ENCODE measurements around the gene AKR7A3.
"Not testable (repeated sequence)": the region's sequence is repeated elsewhere in the genome, so short reads cannot be mapped to it uniquely, and the experiment has no call there.

AKR7A3 gene

GRCh38 chr1:19274636-19275035 is 13.9 kb downstream of the AKR7A3 start:
- Histone ChIP-seq H2AK5ac (ENCODE audit: low read length) (no peak overlapping the region), H3K4me3 (ENCODE audit: low read depth, low read length) (no peak overlapping the region), H3K4me2 (ENCODE audit: low read length) (no peak overlapping the region), H3K79me2 (ENCODE audit: control insufficient read depth, insufficient read depth, low read length, poor library complexity) (no peaks in the 10 kb centered on the region), H3K27me3 (ENCODE audit: insufficient read depth, low read length) (no peaks in the 10 kb centered on the region), H4K8ac (ENCODE audit: low read depth, low read length) (no peak overlapping the region), H3K36me3 (ENCODE audit: control insufficient read depth in 1 of 2, insufficient read depth in 2 of 2, low read length in 2 of 2) (no peaks in the 10 kb centered on the region), H3K9ac (ENCODE audit: low read length) (no peak overlapping the region), H4K91ac (ENCODE audit: low read depth, low read length) (no peak overlapping the region), H3K27ac (ENCODE audit: low read depth, low read length) (no peak overlapping the region), H4K12ac (ENCODE audit: low read depth, low read length) (no peak overlapping the region), H3K9me3 (ENCODE audit: insufficient read depth, low read depth, low read length) (no peaks in the 10 kb centered on the region), H2AFZ (ENCODE audit: insufficient read depth, low read length, poor library complexity) (no peak overlapping the region), H3K14ac (ENCODE audit: low read length) (no peak overlapping the region), H2BK12ac (ENCODE audit: low read length) (no peak overlapping the region), H3K79me1 (ENCODE audit: low read length) (no peaks in the 10 kb centered on the region), H3K23ac (ENCODE audit: low read length) (no peak overlapping the region), H3K4me1 (ENCODE audit: control insufficient read depth in 1 of 2, insufficient read depth in 2 of 2, low read length in 2 of 2) (no peaks in the 10 kb centered on the region), H2BK120ac (ENCODE audit: insufficient read depth, low read length, poor library complexity) (no peak overlapping the region), H3K18ac (ENCODE audit: low read length) (no peak overlapping the region), H2BK5ac (ENCODE audit: low read depth, low read length, poor library complexity) (no peak overlapping the region), H3K4ac (ENCODE audit: low read depth, low read length) (no peak overlapping the region)
- WGBS (ENCODE audit: extremely low coverage, insufficient coverage, insufficient read length), result no CpG with 5 or more reads among the region's 5 CpGs
- no peak for DNase-seq

GRCh38 chr1:19273844-19274531 is 14.6 kb downstream of the AKR7A3 start:
- not testable (repeated sequence) for H3K27me3 ChIP-seq (ENCODE audit: insufficient read depth, low read length); H2AFZ ChIP-seq (ENCODE audit: insufficient read depth, low read length, poor library complexity); H3K79me2 ChIP-seq (ENCODE audit: control insufficient read depth, insufficient read depth, low read length, poor library complexity); H2BK12ac ChIP-seq (ENCODE audit: low read length); H4K12ac ChIP-seq (ENCODE audit: low read depth, low read length); H3K36me3 ChIP-seq (ENCODE audit: control insufficient read depth in 1 of 2, insufficient read depth in 2 of 2, low read length in 2 of 2); H3K4me3 ChIP-seq (ENCODE audit: low read depth, low read length); H3K4me1 ChIP-seq (ENCODE audit: control insufficient read depth in 1 of 2, insufficient read depth in 2 of 2, low read length in 2 of 2); H3K4ac ChIP-seq (ENCODE audit: low read depth, low read length); H2BK120ac ChIP-seq (ENCODE audit: insufficient read depth, low read length, poor library complexity); H2BK5ac ChIP-seq (ENCODE audit: low read depth, low read length, poor library complexity); H3K9me3 ChIP-seq (ENCODE audit: insufficient read depth, low read depth, low read length); H2AK5ac ChIP-seq (ENCODE audit: low read length); H4K91ac ChIP-seq (ENCODE audit: low read depth, low read length); H3K23ac ChIP-seq (ENCODE audit: low read length); H3K14ac ChIP-seq (ENCODE audit: low read length); DNase-seq; H3K9ac ChIP-seq (ENCODE audit: low read length); H4K8ac ChIP-seq (ENCODE audit: low read depth, low read length); H3K79me1 ChIP-seq (ENCODE audit: low read length); H3K4me2 ChIP-seq (ENCODE audit: low read length); H3K27ac ChIP-seq (ENCODE audit: low read depth, low read length); H3K18ac ChIP-seq (ENCODE audit: low read length)
- WGBS (ENCODE audit: extremely low coverage, insufficient coverage, insufficient read length), result no CpG with 5 or more reads among the region's 66 CpGs

GRCh38 chr1:19273106-19273843 is 15.3 kb downstream of the AKR7A3 start:
- no peak overlapping the region for H2BK5ac ChIP-seq (ENCODE audit: low read depth, low read length, poor library complexity)
- WGBS (ENCODE audit: extremely low coverage, insufficient coverage, insufficient read length), result no CpG with 5 or more reads among the region's 22 CpGs
- DNase-seq, result no peak

GRCh38 chr1:19272064-19272463 is 16.5 kb downstream of the AKR7A3 start:
- no peaks in the 10 kb centered on the region for H3K79me2 ChIP-seq (ENCODE audit: control insufficient read depth, insufficient read depth, low read length, poor library complexity)
- no peak overlapping the region for H3K18ac ChIP-seq (ENCODE audit: low read length)
- no peak overlapping the region for H4K91ac ChIP-seq (ENCODE audit: low read depth, low read length)
- no peaks in the 10 kb centered on the region for H3K36me3 ChIP-seq (ENCODE audit: control insufficient read depth in 1 of 2, insufficient read depth in 2 of 2, low read length in 2 of 2)
- DNase-seq, result no peak
- no peak overlapping the region for H3K9ac ChIP-seq (ENCODE audit: low read length)
- no peaks in the 10 kb centered on the region for H3K79me1 ChIP-seq (ENCODE audit: low read length)
- no peak overlapping the region for H2AK5ac ChIP-seq (ENCODE audit: low read length)
- no peaks in the 10 kb centered on the region for H3K9me3 ChIP-seq (ENCODE audit: insufficient read depth, low read depth, low read length)
- no peak overlapping the region for H3K4me3 ChIP-seq (ENCODE audit: low read depth, low read length)
- H3K23ac ChIP-seq (ENCODE audit: low read length), result no peak overlapping the region
- no peak overlapping the region for H2BK5ac ChIP-seq (ENCODE audit: low read depth, low read length, poor library complexity)
- no peak overlapping the region for H3K4ac ChIP-seq (ENCODE audit: low read depth, low read length)
- H3K27ac ChIP-seq (ENCODE audit: low read depth, low read length), result no peak overlapping the region
- no peak overlapping the region for H2BK120ac ChIP-seq (ENCODE audit: insufficient read depth, low read length, poor library complexity)
- no peaks in the 10 kb centered on the region for H3K27me3 ChIP-seq (ENCODE audit: insufficient read depth, low read length)
- H4K12ac ChIP-seq (ENCODE audit: low read depth, low read length), result no peak overlapping the region
- H2BK12ac ChIP-seq (ENCODE audit: low read length), result no peak overlapping the region
- H4K8ac ChIP-seq (ENCODE audit: low read depth, low read length), result no peak overlapping the region
- H3K4me1 ChIP-seq (ENCODE audit: control insufficient read depth in 1 of 2, insufficient read depth in 2 of 2, low read length in 2 of 2), result no peaks in the 10 kb centered on the region
- no peak overlapping the region for H2AFZ ChIP-seq (ENCODE audit: insufficient read depth, low read length, poor library complexity)
- no peak overlapping the region for H3K4me2 ChIP-seq (ENCODE audit: low read length)
- no peak overlapping the region for H3K14ac ChIP-seq (ENCODE audit: low read length)

More at GRCh38 chr1:19273106-19273843, 15.3 kb downstream of the AKR7A3 start:
- Histone ChIP-seq H4K91ac (ENCODE audit: low read depth, low read length) (no peak overlapping the region), H3K14ac (ENCODE audit: low read length) (no peak overlapping the region), H3K4me1 (ENCODE audit: control insufficient read depth in 1 of 2, insufficient read depth in 2 of 2, low read length in 2 of 2) (no peaks in the 10 kb centered on the region), H3K23ac (ENCODE audit: low read length) (no peak overlapping the region), H4K12ac (ENCODE audit: low read depth, low read length) (no peak overlapping the region), H3K79me1 (ENCODE audit: low read length) (no peaks in the 10 kb centered on the region), H3K27me3 (ENCODE audit: insufficient read depth, low read length) (no peaks in the 10 kb centered on the region), H3K79me2 (ENCODE audit: control insufficient read depth, insufficient read depth, low read length, poor library complexity) (no peaks in the 10 kb centered on the region), H2BK12ac (ENCODE audit: low read length) (no peak overlapping the region), H2AK5ac (ENCODE audit: low read length) (no peak overlapping the region), H3K9ac (ENCODE audit: low read length) (no peak overlapping the region), H4K8ac (ENCODE audit: low read depth, low read length) (no peak overlapping the region), H2BK120ac (ENCODE audit: insufficient read depth, low read length, poor library complexity) (no peak overlapping the region), H3K4me3 (ENCODE audit: low read depth, low read length) (no peak overlapping the region), H3K27ac (ENCODE audit: low read depth, low read length) (no peak overlapping the region), H3K4ac (ENCODE audit: low read depth, low read length) (no peak overlapping the region), H3K9me3 (ENCODE audit: insufficient read depth, low read depth, low read length) (no peaks in the 10 kb centered on the region), H2AFZ (ENCODE audit: insufficient read depth, low read length, poor library complexity) (no peak overlapping the region), H3K18ac (ENCODE audit: low read length) (no peak overlapping the region), H3K36me3 (ENCODE audit: control insufficient read depth in 1 of 2, insufficient read depth in 2 of 2, low read length in 2 of 2) (no peaks in the 10 kb centered on the region), H3K4me2 (ENCODE audit: low read length) (no peak overlapping the region)
